Esophagus squamous epithelium (tissue), 5 donors: ENCODE measurements around the gene PRSS56. TPM values are rescaled to one million over a fixed set of nuclear protein-coding genes. Genes with fewer than 3 reads are reported as not detected.

Experiments
- DNase-seq: peaks from one replicate; lab custom pipeline; 2025; lab: John Stamatoyannopoulos, UW
- H3K27ac ChIP-seq, 4 donors: fragments of 200-600 bp; sonication (generic); one replicate each; pipeline ENCODE4 v1.5.1; 2016 to 2019; ENCODE audit warnings: mild to moderate bottlenecking in 1 of 4
- H3K27me3 ChIP-seq, 4 donors: fragments of 200-600 bp; sonication (generic); 1 replicate in 3 of 4; 2 replicates in 1 of 4; pipeline versions ENCODE4 v1.5.1 to v1.6.0; 2017 to 2021; ENCODE audit warnings: antibody characterized with exemption in 1 of 4
- H3K36me3 ChIP-seq, 3 donors: fragments of 200-600 bp; sonication (generic); one replicate each; pipeline ENCODE4 v1.5.1; 2016 to 2019
- H3K4me1 ChIP-seq, 3 donors: fragments of 200-600 bp; sonication (generic); one replicate each; pipeline ENCODE4 v1.5.1; 2017 to 2019
- H3K4me3 ChIP-seq, 4 donors: fragments of 200-600 bp; sonication (generic); 1 replicate in 3 of 4; 2 replicates in 1 of 4; pipeline ENCODE4 v1.5.1; 2016 to 2019; ENCODE audit warnings: mild to moderate bottlenecking in 2 of 4, moderate library complexity in 1 of 4
- H3K9me3 ChIP-seq, 3 donors: fragments of 200-600 bp; sonication (generic); one replicate each; pipeline ENCODE4 v1.5.1; 2016 to 2019
- POLR2A ChIP-seq, 4 donors: fragments of 450-650 bp; IDR thresholded peaks; one replicate each; pipeline ENCODE4 v1.6.1; 2017; ENCODE audit warnings: antibody characterized with exemption in 4 of 4, mild to moderate bottlenecking in 4 of 4, moderate library complexity in 3 of 4
- WGBS, 2 donors: methylation state at CpG; one replicate each; pipeline ENCODE4 v1.1.5; 2018; 5-methylcytosine and 5-hydroxymethylcytosine counted together
- intact Hi-C: fragments of 100-400 bp; cut with DNase I; formaldehyde crosslinking; loops from one replicate; pipeline ENCODE4 v1.15.0; 2022
- total RNA-seq, 4 donors: library from RNA; depleted of rRNA; stranded (reverse); fragments of >200 nt; gene quantifications; one replicate each; pipeline ENCODE4 v1.1.0, GENCODE V29; 2016
- TF ChIP-seq, protein P1 (sequence below), 6 experiments: fragments of 450-650 bp in 4 of 6; fragments of 200-600 bp in 2 of 6; sonication (generic) in 2 of 6; IDR thresholded peaks; one replicate each; pipeline ENCODE4 v1.5.1; 2016 to 2019; ENCODE audit warnings: antibody characterized with exemption in 6 of 6, mild to moderate bottlenecking in 4 of 6, moderate library complexity in 4 of 6
- donor health status: DM: yes; HTN: yes; CAD: no.

PRSS56 gene
- total RNA-seq, 4 donors from 2014 or later, result not detected

DNA sequence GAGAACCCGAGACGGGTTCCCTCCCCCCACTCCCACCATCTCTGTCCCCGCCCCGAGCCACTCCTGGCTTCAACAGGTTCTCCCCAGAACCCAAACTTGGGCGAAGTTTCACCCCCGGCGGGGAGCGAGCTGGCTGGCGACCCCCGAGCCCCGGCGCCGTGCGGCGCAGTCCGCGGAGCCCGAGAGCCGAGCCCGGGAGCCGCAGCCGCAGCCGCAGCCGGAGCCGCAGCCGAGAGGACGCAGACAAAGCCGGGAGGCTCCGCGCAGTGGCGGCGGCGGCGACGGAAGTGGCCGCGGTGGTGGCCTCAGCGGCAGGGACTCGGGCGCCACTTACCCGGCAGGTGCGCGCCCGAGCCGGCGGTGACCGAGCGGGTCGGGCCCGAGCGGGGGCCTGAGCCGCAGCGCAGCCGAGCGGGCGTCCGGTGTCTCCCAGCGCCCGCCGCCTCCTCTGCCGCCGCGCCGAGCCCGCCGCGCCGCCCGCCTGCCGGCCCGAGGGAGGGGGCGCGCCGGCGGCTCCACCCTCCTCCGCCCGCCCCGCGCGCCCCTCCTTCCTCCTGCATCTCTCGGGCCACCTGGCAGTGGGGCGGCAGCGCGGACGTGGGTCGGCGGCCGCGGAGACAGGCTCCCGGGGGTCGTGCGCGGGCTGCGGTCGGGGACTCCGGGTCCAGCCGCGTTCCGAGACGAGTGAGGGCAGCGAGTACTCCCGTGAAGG lies 32.6 kb upstream of the PRSS56 start, which contains the start of gene ECEL1:
ECEL1 (minus strand) TSS at position 450 of the 712 bp plus-strand sequence. CDS start 1,181 bp downstream, outside the sequence.
- no CpG with 5 or more reads among the region's 102 CpGs for WGBS, 2 donors
- Histone ChIP-seq H3K9me3 (no peaks in the 10 kb centered on the region), H3K27me3 (peaks cover 0 to 85% (median 14%) of the 10 kb centered on the region in 4 donors), H3K27ac (no peak within 1 kb of the TSS), H3K36me3 (no peaks in the 10 kb centered on the region), H3K4me3 (peak within 1 kb of the TSS in 2 of 4 donors; percentile 28 to 52), H3K4me1 (peaks cover 8 to 31% (median 27%) of the 10 kb centered on the region in 3 donors)
- intact Hi-C loops, result no loop called here
- no peak for DNase-seq
- TF ChIP-seq POLR2A (IDR thresholded peaks at IDR 0.05), result no peak
- TF ChIP-seq, protein P1, sequence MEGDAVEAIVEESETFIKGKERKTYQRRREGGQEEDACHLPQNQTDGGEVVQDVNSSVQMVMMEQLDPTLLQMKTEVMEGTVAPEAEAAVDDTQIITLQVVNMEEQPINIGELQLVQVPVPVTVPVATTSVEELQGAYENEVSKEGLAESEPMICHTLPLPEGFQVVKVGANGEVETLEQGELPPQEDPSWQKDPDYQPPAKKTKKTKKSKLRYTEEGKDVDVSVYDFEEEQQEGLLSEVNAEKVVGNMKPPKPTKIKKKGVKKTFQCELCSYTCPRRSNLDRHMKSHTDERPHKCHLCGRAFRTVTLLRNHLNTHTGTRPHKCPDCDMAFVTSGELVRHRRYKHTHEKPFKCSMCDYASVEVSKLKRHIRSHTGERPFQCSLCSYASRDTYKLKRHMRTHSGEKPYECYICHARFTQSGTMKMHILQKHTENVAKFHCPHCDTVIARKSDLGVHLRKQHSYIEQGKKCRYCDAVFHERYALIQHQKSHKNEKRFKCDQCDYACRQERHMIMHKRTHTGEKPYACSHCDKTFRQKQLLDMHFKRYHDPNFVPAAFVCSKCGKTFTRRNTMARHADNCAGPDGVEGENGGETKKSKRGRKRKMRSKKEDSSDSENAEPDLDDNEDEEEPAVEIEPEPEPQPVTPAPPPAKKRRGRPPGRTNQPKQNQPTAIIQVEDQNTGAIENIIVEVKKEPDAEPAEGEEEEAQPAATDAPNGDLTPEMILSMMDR (IDR thresholded peaks at IDR 0.05), result no peak

DNA sequence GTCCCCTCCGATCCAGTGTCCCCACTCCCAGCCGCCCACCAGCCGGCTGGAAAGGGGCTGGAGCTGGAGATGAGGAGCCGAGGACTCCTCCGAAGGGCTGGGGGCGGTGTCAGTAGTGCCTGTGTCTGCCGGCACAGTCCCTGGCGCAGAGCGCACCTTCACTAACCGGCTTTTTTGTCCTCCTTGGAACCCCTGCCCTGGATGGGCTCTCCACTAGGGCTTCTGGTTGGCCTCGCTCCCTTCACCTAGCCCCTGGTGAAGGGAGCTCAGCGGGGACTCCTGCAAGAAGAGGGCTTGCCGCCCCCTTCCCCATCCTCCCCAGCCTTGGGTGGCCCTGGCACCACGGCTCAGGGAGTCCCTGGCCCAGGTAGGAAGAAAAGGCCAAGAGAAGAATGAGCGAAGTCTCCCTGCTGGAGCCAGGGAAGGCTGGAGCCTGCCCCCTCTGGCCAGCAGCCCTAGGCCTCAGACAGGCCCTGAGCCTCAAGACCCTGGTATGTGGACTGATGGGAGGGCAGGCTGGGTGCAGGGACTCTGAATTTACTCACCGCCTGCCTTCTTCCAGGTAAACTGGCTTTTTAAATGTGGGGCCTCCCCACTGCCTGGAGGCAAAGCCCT lies 32.0 kb upstream of the PRSS56 start:
- H3K4me1 ChIP-seq, result peaks cover 8 to 31% (median 27%) of the 10 kb centered on the region in 3 donors
- no peaks in the 10 kb centered on the region for H3K36me3 ChIP-seq
- 64 to 100% methylated on average over 1 to 5 of the region's 16 CpGs for WGBS, 2 donors
- peaks cover 0 to 81% (median 14%) of the 10 kb centered on the region in 4 donors for H3K27me3 ChIP-seq
- no peak overlapping the region for H3K4me3 ChIP-seq
- DNase-seq, result no peak
- TF ChIP-seq, protein P1 (IDR thresholded peaks at IDR 0.05), result no peak
- TF ChIP-seq POLR2A (IDR thresholded peaks at IDR 0.05), result no peak
- H3K27ac ChIP-seq, result no peak overlapping the region
- intact Hi-C loops, result no loop called here
- H3K9me3 ChIP-seq, result no peaks in the 10 kb centered on the region

DNA sequence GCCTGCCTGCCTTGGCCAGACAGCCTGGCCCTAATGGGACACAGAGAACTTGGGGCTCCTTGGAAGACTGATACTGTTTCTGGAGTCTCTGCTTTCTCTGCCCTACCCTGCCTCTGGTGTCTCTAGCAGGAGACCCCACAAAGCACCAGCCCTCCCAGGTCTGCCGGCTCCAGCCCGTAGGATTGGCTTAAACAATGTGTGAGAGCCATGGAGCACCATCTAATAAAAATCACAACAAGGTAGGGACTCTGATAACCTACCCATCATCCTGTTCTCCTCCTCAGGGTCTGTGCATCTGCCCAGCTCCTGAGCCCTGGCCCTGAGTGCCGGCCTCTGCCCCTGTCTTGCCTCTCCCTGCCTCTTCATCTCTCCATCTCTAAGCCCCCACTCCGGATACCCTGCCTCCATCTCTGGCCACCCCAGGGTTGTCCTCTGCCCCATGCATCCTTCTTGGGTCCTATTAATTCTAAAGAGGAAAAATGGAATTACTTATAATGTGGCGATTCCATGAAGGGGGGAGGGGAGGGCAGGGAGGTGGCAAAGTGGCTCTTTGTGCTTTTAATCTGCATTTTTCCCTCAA lies 31.4 kb upstream of the PRSS56 start:
- no peak for DNase-seq
- TF ChIP-seq, protein P1 (IDR thresholded peaks at IDR 0.05), result no peak
- TF ChIP-seq POLR2A (IDR thresholded peaks at IDR 0.05), result no peak
- H3K9me3 ChIP-seq, result no peaks in the 10 kb centered on the region
- no peak overlapping the region for H3K27ac ChIP-seq
- peaks cover 8 to 31% (median 27%) of the 10 kb centered on the region in 3 donors for H3K4me1 ChIP-seq
- no peak overlapping the region for H3K4me3 ChIP-seq
- WGBS, 2 donors, result 67 to 82% methylated on average over 4 to 5 of the region's 5 CpGs
- no peaks in the 10 kb centered on the region for H3K36me3 ChIP-seq
- peaks cover 0 to 75% (median 14%) of the 10 kb centered on the region in 4 donors for H3K27me3 ChIP-seq
- intact Hi-C loops, result no loop called here

DNA sequence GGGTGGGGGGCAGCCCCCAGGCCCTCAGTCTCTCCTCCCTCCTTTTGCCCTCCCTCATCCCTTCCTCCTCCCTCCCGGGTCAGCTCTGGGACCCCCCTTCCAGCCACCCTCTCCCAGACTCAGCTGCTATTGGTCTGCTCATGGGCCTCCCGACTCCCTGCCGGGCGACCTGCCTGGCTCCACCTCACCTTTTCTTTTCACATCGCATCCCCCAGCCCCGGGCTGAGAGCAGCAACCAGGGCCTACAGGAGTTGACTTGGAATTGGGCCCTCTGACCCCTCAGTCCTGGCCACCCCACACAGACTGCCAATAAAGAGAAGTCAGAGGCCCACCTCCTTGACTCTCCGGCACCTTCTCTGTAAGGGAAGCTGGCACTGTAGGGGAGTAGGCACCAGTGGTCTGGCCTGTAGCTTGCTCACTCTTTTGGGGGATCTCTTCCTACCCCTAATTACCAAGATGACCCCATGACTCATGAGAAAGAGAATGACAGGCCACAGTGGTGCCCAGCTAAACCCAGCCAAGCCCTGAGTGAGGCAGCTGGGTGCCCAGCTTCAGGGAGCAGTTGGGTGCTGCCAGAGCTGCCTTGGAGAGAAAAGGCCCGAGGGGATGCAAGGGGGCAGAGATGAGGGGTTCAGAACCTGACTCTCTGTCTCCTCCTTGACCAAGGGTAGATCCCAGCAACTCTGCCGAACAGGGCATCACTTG lies 30.5 kb upstream of the PRSS56 start:
- DNase-seq, result no peak
- Histone ChIP-seq H3K27ac (no peak overlapping the region), H3K4me3 (no peak overlapping the region), H3K36me3 (no peaks in the 10 kb centered on the region), H3K9me3 (no peaks in the 10 kb centered on the region), H3K4me1 (peaks cover 8 to 31% (median 27%) of the 10 kb centered on the region in 3 donors), H3K27me3 (peaks cover 0 to 67% (median 11%) of the 10 kb centered on the region in 4 donors)
- intact Hi-C loops, result no loop called here
- no peak for TF ChIP-seq POLR2A (IDR thresholded peaks at IDR 0.05)
- TF ChIP-seq, protein P1 (IDR thresholded peaks at IDR 0.05), result no peak
- WGBS, 2 donors, result 64 to 88% methylated on average over 6 to 7 of the region's 9 CpGs
